Neuron (in vitro differentiated cells): ENCODE measurements around the gene PLXND1.
"Not testable (repeated sequence)": the region's sequence is repeated elsewhere in the genome, so short reads cannot be mapped to it uniquely, and the experiment has no call there.

Experiments
- H2AFZ ChIP-seq: one replicate; pipeline ENCODE4 v1.6.1; 2013; ENCODE audit warnings: low read depth, mild to moderate bottlenecking, inconsistent platforms, low read length, moderate library complexity
- H3K27me3 ChIP-seq: one replicate; pipeline ENCODE4 v1.6.1; 2013; ENCODE audit warnings: low read length; ENCODE audit not compliant: insufficient read depth
- H3K36me3 ChIP-seq: one replicate; pipeline ENCODE4 v1.6.1; 2013; ENCODE audit warnings: low read length; ENCODE audit not compliant: insufficient read depth
- H3K4me1 ChIP-seq: one replicate; pipeline ENCODE4 v1.6.1; 2013; ENCODE audit warnings: low read length; ENCODE audit not compliant: insufficient read depth
- H3K4me3 ChIP-seq: 2 replicates; pipeline ENCODE4 v1.5.1; 2013; ENCODE audit warnings: mild to moderate bottlenecking, low read length, moderate library complexity
- H3K9me3 ChIP-seq: one replicate; pipeline ENCODE4 v1.6.1; 2013; ENCODE audit warnings: low read length

Gene PLXND1

DNA sequence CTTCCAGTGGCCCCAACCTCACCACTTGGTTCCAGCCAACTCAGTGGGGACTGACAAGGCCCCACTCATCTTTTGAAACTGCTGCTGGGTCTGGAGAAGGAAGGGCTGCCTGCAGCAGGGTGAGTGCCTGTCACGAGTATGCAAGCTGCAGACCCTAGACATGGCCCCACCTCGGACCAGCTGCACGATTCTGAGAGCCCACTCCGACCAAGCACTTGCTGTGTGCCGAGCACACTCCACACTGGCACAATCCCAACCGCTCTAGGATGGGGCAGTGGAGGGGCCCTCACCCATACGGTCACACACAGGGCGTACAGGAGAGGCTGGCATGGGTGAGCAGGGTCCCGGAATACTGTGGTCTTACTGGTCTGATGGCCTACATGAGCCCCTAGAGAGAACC is 8.0 kb upstream of the PLXND1 start:
- Histone ChIP-seq H3K9me3 (no peaks in the 10 kb centered on the region), H3K4me1 (peaks cover 7% of the 10 kb centered on the region), H2AFZ (no peak overlapping the region), H3K36me3 (no peaks in the 10 kb centered on the region), H3K4me3 (no peak overlapping the region), H3K27me3 (peaks cover 2% of the 10 kb centered on the region)

DNA sequence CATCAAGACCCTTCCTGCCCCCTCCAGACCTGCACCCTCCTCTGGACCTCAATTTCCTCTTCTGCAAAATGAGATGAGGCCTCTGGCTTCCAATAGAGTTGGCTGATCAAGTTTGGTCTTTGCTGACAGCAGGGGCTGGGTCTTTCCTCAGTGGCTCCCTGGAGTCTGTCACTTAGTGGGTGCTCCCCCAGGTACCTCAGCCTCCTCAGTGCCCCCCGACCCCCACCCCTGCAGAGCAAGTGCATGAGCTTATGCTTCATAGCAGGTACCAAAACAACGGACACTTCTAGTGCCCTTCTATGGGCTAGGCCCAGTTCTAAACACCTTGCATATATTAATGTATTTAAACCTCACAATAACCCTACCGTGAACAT is 6.9 kb upstream of the PLXND1 start:
- H3K4me1 ChIP-seq = peaks cover 7% of the 10 kb centered on the region
- H3K4me3 ChIP-seq = no peak overlapping the region

DNA sequence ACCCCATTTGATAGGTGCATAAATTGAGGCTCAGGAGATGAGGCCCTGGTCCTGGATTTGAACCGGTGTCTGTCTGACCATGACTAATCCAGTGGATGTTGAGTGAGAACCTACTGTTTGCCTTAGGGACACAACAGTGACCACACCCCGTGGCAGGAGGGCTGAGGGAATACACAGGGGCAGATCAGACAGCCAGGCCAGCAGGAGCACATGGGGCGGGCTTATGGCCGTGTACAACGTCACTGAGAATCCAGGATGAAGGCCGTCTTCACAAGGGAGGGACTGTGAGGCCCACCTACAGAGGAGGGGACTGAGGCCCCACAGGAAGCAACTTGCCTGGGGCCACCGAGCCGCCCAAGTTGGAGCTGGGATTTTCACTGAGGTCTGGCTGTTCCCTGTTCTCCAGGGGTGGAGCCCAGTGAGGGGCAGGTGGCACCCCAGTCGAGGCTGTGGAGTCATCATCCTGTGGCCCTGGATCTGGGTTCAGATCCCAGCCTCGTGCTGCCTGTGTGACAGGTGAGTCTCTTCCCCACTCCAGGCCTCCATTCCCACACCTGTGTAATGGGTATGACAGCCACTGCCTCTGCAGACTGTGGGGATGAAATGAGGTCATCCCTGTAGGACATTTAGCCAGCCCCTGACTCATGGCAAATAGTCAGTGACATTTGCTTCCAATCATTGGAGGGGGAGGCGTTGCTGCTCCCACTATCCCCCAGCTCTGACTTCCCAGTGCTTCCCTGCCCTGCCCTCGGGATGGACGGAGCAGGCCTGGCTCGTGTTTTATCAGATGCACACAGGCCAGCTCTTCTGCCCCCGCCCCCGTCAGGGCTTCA is 6.3 kb upstream of the PLXND1 start:
- H3K9me3 ChIP-seq = no peaks in the 10 kb centered on the region
- no peak overlapping the region for H3K4me3 ChIP-seq
- H3K27me3 ChIP-seq = peaks cover 4% of the 10 kb centered on the region
- no peak overlapping the region for H2AFZ ChIP-seq
- H3K36me3 ChIP-seq = no peaks in the 10 kb centered on the region
- peaks cover 7% of the 10 kb centered on the region for H3K4me1 ChIP-seq

More for the DNA sequence above, 6.9 kb upstream of the PLXND1 start:
- H2AFZ ChIP-seq = no peak overlapping the region
- H3K9me3 ChIP-seq = no peaks in the 10 kb centered on the region
- peaks cover 2% of the 10 kb centered on the region for H3K27me3 ChIP-seq
- no peaks in the 10 kb centered on the region for H3K36me3 ChIP-seq

DNA sequence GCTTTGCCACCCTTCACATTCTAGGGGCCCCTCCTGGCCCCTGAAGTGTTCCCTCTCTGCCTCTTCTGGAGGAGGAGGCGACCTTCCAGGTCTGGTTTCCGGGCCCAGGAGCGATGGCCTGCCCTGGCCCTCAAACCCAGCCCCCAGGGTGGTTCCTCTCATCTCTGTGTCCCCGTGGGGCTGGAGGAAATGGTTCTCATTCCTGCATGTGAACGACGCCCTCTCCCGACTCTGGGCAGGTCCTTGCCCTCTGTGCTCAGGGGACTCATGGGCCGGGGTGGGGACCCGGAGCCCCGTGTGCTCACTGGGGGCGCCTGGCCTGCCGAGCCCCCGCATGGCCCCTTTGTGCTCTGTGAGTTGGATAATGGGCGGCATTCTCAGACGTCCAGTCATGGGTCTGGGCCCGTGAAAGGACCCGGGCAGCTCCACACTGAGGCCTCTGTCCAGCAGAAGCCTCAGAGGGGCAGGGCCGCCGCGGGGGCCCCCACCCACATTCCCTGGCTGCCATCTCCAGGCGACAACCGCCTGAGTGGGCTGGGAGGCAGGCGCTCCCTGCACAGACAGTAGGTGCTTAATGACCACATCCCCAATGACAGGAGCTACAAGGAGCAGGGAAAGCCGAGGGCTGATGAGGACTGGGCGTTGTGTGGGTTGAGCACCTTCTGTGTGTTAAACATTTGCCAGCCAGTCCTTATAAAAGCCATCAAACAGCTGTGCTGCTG is 5.5 kb upstream of the PLXND1 start:
- H3K36me3 ChIP-seq = no peaks in the 10 kb centered on the region
- H3K9me3 ChIP-seq = no peaks in the 10 kb centered on the region
- no peak overlapping the region for H2AFZ ChIP-seq
- H3K27me3 ChIP-seq = peaks cover 8% of the 10 kb centered on the region
- no peak overlapping the region for H3K4me3 ChIP-seq
- H3K4me1 ChIP-seq = peaks cover 7% of the 10 kb centered on the region

DNA sequence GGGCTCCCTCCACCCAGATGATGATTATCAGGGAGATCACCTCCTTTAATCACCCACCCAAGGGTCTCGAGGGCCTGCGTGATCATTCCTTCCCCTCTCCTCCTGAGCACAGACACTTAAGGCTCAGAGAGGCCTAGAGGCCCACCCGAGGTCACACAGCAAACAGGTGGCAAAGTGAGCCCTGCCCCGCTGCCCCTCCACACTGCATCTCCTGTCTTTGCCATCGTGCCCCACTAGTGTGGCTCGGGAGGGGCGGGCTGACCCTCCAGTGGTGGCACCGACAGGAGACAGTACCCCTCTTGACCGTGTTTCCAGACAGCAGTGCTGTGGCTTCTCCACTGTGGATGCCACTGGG is 4.9 kb upstream of the PLXND1 start:
- Histone ChIP-seq H3K9me3 (no peaks in the 10 kb centered on the region), H2AFZ (no peak overlapping the region), H3K27me3 (peaks cover 8% of the 10 kb centered on the region), H3K4me1 (peaks cover 7% of the 10 kb centered on the region), H3K4me3 (no peak overlapping the region), H3K36me3 (no peaks in the 10 kb centered on the region)

DNA sequence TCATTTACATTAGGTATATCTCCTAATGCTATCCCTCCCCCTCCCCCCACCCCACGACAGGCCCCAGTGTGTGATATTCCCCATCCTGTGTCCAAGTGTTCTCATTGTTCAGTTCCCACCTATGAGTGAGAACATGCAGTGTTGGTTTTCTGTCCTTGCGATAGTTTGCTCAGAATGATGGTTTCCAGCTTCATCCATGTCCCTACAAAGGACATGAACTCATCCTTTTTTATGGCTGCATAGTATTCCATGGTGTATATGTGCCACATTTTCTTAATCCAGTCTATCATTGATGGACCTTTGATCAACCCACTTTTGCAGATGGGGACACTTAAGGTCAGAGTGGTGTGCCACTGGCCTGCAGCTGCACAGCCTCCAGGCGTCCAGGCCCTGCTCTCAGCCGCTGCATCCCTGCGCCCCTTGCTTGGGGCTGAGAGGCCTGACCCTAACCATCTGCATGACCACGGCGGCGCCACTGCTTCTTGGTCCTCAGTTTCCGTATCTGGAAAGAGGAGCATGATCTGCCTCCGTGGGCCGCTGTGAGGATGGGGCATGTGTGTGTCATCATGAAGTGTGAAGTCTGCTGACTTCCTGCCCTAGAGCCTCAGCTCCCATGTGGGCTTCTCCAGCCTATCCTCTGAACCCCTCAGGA is 4.4 kb upstream of the PLXND1 start:
- not testable (repeated sequence) for H2AFZ ChIP-seq, H3K9me3 ChIP-seq, H3K27me3 ChIP-seq, H3K4me1 ChIP-seq, H3K36me3 ChIP-seq, H3K4me3 ChIP-seq

DNA sequence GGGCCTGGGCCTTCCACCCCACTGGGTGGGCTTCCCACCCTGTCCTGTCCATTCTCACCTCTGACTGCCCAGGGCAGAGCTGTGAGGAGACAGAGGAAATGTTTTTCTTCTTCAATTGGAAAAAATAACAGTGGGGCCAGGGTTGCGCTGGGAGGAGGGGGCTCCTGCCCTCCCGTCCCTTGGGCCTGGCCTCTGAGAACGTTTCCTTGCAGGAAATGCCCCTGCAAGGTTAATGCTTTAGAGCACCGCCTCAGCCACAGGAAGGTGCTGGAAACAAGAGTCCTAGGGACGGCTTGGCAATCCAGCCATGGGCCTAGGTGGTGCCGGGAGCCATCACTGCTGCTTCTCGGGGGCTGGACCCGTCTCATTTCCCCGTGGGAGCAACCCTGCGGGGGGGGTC is 3.8 kb upstream of the PLXND1 start:
- no peak overlapping the region for H2AFZ ChIP-seq
- H3K4me3 ChIP-seq = no peak overlapping the region
- no peaks in the 10 kb centered on the region for H3K36me3 ChIP-seq
- peaks cover 13% of the 10 kb centered on the region for H3K27me3 ChIP-seq
- no peaks in the 10 kb centered on the region for H3K9me3 ChIP-seq
- peaks cover 7% of the 10 kb centered on the region for H3K4me1 ChIP-seq

DNA sequence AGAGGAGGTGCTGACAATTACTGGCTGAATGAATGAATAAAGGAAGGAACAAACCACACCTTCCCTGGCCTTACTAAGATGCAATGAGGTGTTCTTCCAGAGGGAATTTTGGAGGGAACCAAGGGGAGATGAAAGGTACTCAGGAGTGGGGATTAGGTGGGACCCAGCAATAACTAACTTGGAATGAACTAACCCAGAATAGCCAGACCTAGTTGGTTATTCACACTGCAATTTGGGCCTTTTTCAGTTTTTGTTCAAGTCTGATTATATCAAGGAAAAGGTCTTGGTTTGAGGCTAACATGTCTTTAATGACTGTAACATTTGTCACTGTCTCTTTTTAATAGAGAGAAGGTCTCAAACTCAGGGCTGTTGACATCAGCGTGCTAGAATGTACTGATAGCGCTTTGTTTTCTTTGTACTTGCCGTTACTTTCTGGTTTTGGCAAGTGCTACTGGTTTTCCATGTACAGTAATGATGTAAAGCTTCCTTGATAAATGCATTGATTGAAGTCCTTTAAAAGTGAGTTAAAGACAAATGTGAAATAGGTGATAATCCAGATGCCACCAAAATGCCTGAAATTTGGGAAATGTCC is 3.2 kb upstream of the PLXND1 start:
- H3K4me3 ChIP-seq = no peak overlapping the region
- peaks cover 17% of the 10 kb centered on the region for H3K27me3 ChIP-seq
- no peak overlapping the region for H2AFZ ChIP-seq
- H3K36me3 ChIP-seq = no peaks in the 10 kb centered on the region
- peaks cover 9% of the 10 kb centered on the region for H3K4me1 ChIP-seq
- no peaks in the 10 kb centered on the region for H3K9me3 ChIP-seq

DNA sequence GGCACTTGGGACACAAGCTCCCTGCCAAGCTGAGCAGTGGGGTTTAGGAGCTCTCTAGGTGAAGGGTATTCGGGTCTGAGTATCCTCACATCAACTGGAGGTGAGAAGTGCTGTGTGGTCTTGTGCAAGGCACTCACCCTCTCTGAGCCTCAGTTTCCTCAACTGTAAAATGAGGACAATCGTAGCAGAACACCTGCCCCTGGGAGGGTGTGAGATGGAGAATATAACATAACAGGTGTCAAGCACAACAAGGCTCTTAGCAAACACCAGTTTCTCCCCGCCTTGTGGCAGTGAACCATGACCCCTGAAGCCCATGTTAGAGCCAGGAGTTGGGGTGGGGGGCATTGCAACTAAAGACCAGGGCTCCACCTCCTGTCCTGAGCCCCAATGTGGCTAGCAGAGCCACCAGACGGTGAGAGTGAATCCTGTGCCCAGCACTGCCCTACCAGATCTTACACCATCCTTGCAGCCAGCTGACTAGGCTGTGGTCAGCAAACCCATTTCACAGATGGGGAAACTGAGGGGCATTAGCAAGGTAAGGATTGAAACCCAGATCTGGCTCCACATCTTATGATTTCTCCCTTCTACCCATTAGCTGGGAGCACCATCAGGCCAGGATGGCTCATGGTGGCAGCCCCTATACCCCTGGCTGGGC is 2.6 kb upstream of the PLXND1 start:
- Histone ChIP-seq H3K9me3 (no peaks in the 10 kb centered on the region), H3K4me3 (no peak overlapping the region), H2AFZ (no peak overlapping the region)

DNA sequence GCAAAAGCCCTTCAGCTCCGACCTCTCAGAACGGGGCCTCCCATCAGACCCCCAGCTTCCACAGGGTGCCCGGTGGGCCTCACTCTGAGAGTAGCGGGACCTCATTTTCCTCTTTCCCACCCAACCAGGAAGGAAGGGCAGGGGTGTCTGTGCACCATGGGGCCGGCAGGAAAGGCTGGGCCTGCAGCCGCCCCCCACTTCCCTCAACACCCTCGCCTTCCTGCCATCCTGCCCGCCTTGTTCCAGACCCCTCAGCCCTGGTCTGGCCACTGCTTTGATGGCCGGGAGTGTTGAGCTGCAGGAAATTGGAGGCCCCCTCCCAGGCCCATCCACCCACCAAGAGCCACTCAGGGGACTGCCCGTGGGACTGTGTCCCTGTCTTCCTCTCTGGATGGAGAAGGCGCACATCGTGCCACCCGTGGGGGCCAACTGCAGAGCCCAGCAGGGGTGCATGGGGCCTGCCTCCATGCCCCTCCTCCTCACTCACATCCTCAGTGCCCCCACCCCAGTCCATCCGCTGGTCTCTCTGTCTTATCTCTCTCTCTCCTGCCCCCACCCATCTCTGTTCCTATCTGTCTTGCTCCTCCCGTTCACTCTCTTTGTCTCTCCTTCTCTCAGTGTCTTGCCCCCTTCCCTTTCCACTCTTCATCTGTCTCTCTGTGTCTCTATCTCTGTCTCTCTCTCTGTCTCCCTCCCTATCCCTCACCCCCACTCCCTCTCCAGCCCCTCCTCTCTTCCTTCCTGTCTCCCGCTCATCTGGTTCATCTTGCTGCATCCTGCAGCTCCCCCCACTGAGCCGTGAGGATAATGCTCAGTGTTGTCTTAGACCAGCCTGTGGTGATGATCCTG is 1.8 kb upstream of the PLXND1 start:
- peaks cover 18% of the 10 kb centered on the region for H3K27me3 ChIP-seq
- H3K4me1 ChIP-seq = peaks cover 17% of the 10 kb centered on the region

More for the DNA sequence above, 2.6 kb upstream of the PLXND1 start:
- Histone ChIP-seq H3K27me3 (peaks cover 18% of the 10 kb centered on the region), H3K4me1 (peaks cover 10% of the 10 kb centered on the region), H3K36me3 (no peaks in the 10 kb centered on the region)

DNA sequence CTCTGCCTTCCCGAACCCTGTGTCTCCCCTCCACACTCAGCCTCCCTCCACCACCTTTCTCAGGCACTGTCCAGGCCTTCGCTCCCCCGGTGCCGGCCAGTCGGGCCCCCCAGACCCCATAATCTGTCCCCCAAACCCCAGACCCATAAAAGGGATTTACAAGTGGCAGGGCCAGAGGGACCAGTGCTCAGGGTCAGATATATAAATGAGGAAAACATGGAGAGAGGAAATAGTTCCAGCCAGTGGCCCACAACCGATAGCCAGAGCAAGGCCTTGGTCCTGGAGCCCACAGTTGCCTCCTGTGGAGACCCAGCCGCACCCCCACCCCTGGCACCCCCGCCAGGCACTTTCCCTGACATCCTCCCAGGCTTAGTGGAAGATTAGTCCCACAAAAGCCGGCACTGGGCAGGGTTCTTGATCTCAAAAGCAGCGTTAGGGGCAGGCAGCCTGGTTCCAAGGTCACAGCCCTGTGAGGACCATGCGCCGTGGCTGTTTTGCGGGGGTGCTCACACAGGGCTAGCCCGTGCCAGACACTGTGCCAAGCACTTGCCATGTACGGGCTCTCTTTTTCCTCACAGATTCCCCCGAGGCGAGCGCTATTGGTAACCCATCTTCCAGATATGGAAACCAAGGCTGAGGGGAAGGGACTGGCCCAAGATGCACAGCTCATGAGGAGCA is 1.1 kb upstream of the PLXND1 start:
- Histone ChIP-seq H2AFZ (peak overlapping the region; percentile 55), H3K27me3 (peaks cover 18% of the 10 kb centered on the region), H3K9me3 (no peaks in the 10 kb centered on the region), H3K4me1 (peaks cover 20% of the 10 kb centered on the region), H3K4me3 (peak overlapping the region; percentile 44), H3K36me3 (no peaks in the 10 kb centered on the region)

More for the DNA sequence above, 1.8 kb upstream of the PLXND1 start:
- Histone ChIP-seq H2AFZ (no peak overlapping the region), H3K4me3 (no peak overlapping the region), H3K9me3 (no peaks in the 10 kb centered on the region), H3K36me3 (no peaks in the 10 kb centered on the region)
